GM20431 (cell line): ENCODE data around the gene DCAF6.
"Not testable (repeated sequence)": the region's sequence is repeated elsewhere in the genome, so short reads cannot be mapped to it uniquely, and the experiment has no call there.

Experiments
- in situ Hi-C: fragments of 300-500 bp; cut with MseI, MboI; formaldehyde crosslinking; loops from one replicate; pipeline ENCODE4 v1.15.0; 2020; ENCODE audit warnings: low sequenced_read_pairs; ENCODE audit not compliant: unreplicated experiment

DCAF6 gene

DNA sequence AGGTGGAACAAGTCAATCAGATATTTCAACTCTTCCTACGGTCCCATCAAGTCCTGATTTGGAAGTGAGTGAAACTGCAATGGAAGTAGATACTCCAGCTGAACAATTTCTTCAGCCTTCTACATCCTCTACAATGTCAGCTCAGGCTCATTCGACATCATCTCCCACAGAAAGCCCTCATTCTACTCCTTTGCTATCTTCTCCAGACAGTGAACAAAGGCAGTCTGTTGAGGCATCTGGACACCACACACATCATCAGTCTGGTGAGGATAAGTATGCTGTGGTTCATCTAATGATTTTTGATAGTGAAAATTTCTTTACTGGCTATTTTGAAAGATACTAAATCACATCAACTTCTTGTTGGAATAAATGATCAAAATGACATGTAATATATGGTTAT lies 68.0 kb downstream of the DCAF6 start:
- in situ Hi-C loops, result no loop called here

DNA sequence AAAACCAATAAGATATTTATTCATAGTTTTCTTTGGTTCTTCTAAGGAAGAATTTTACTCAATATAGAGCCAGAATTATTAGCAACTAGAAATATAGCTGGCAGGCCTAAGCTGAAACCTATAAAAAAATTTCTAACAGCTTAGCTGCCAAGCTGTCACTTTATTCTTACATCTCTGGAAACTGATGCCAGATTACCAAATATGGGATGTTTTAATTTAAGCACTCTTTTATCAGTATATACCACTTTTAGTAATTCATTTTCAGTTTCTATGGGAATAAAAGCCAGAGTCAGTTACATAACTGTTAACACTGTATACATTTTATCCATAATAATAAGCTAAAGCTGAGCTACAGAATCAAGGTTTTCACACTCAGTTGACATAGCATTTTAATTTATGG lies 69.0 kb downstream of the DCAF6 start:
- in situ Hi-C loops, result no loop called here

DNA sequence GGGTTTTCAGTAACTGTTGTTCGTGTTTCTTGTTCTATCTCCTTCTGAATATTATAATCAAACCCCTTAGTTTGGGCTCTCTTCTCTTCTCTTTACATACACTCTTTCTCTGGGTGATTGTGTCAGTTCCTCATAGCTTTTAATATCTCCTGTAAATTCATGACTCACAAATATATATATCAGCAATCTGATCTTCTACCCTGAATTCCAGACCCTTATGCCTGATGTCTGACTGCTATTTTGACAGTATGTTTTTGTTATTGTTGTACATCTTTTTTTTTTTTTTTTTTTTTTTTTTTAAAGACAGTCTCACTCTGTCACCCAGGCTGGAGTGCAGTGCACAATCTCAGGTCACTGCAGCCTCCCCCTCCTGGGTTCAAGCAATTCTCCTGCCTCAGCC lies 71.2 kb downstream of the DCAF6 start:
- in situ Hi-C loops, result no loop called here

DNA sequence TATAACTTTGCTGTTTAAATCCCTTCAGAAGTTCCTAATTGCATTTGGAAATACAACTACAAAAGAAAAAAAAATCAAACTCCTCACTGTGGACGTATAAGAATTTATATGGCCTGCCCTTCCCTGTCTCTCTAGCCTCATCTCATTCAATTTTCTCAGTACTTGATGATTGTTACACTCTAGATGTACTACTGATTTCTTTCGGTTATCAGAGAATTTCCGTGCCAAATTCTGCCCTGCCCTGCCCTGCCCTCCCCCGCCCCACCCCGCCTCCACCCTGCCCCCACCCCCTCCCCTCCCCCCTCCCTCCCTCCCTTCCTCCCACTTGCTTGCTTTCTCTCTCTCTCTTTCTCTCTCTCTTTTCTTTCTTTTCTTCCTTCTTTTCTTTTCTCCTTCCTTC lies 72.1 kb downstream of the DCAF6 start:
- in situ Hi-C loops, result no loop called here

DNA sequence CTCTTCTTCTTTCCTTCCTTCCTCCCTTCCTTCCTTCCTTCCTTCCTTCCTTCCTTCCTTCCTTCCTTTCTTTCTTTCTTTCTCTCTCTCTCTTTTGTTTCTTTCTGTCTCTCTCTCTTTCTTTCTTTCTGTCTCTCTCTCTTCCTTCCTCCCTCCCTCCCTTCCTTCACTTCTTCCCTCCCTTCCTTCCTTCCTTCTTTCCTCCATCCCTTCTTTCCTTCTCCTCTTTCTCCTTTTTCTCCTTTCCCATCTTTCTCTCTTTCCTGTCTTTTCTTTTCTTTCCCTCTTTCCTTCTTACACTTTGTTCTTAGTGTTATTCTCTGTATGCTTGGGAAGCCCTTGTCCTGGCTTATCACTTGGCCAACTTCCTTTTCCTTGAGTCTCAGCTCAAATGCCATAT lies 72.8 kb downstream of the DCAF6 start:
- in situ Hi-C loops, result no loop called here

DNA sequence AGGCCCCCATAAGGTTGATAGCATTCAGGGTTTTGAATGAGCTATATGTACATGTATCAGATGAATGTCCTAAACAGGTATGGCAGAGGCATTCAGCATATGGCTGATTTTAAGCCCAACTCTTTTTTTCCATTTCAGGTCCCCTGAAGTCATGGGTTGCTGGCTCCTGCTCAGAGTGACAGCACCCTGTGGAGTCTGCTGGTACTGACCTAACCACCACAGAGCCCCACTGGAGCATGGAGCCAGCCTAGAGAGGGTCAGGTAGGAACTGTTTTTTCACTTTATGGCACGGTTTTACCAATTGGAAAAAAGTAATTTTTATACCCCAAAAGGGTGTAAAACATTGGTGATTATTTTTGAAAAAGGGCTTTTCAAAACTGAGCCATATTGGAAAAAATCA lies 82.9 kb downstream of the DCAF6 start:
- in situ Hi-C loops, result no loop called here

GRCh38 chr1:168031198-168031597 lies 94.7 kb downstream of the DCAF6 start:
- in situ Hi-C loops, result no loop called here

DNA sequence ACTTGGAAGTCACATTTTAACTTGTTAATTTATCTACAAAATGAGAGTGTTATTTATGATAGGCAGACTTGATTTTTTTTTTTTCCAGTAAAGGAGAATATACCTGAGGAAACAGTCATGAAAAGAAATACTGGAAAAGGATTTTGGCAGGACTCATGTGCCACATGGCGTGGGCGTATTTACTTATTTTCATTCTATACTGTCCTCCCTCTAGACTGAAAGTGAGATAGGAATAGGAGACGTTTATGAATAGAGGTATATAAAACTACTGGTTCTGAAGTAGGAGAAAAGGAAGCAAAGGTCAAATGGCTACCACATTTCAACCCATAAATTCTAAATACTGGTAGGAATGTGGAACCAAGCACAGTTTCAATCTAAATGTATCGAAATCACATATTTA lies 95.1 kb downstream of the DCAF6 start:
- in situ Hi-C loops, result no loop called here

DNA sequence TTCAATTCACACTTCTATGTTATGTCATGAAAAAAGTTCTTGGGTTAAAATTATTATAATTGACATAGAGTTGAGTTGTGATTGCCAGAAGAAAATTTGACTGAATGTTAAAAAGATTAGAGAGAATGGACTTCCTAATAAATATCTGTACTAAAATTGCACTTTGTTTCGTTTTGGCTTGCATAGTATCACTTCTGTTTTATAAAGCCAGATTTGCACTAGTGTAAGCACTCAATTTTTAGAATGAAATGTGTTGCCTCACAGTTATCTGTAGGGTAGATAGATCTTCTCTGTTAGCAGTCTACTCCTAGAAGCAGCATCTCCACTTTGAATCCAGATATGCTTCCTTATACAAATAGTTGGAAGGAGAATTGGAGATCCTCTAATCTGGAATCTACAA lies 95.5 kb downstream of the DCAF6 start:
- in situ Hi-C loops, result no loop called here

DNA sequence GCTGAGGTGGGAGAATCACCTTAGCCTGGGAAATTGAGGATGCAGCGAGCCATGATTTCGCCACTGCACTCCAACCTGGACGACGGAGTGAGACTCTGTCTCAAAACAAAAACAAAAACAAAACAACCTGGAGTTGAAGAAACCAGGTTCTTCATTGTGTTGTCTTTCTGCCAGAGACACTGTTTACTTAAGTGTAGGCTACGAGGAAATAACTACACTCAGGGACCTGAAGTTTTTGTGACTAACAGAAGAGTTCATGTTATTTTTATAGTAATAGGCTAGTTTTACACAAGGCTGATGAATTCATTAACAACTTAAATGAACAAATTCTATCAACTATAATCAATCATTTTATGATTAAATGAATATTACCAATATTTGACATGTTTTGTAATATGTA lies 98.9 kb downstream of the DCAF6 start:
- in situ Hi-C loops, result no loop called here

- in situ Hi-C loops, result no loop called here
Measured at GRCh38 chr1:168042362-168042761, 105.9 kb downstream of the DCAF6 start.

DNA sequence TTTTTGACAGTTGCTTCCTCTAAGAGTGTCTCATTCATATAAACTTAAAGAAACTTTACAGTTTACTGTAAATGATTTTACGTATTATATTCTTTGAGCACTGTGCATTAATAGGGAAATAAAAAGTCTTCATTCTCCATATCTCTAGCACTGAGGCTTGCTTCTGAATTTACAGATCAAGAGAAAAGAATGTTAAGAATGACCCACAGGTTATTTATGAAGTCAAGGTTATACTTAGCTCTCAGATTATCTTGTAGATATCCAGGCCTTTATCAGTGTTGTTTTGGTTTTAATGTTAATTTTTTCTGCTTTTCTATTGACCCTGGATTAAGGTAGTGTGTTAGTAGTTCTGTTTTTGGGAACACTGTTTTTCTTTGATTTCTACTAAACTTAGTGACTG lies 108.8 kb downstream of the DCAF6 start:
- in situ Hi-C loops, result no loop called here

GRCh38 chr1:168050307-168050706 lies 113.8 kb downstream of the DCAF6 start:
- in situ Hi-C loops, result no loop called here

- in situ Hi-C loops, result no loop called here
Measured at GRCh38 chr1:168050880-168051279, 114.4 kb downstream of the DCAF6 start.

GRCh38 chr1:168053681-168054080 lies 117.2 kb downstream of the DCAF6 start:
- in situ Hi-C loops, result no loop called here

- in situ Hi-C loops, result no loop called here
Measured at GRCh38 chr1:168054117-168054516, 117.6 kb downstream of the DCAF6 start.

DNA sequence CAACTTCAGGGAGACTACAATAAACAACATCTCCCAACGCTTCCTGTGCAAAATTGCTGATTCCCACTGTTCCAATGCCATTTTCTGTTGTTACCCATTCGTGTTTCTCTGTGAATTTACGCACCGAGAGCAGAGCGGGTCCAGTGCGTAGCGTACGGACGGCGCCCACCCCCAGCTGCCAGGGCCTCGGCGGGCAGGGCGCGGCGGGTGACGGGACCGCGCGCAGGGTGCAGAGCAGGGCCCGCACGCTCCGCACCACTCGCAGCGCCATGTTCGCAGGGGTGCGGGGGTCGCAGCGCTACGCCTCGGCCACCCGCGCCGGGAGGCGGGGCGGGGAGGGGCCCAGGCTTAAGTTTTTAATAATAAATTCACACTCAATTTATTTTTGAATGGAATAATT lies 119.7 kb downstream of the DCAF6 start:
- in situ Hi-C loops, result not testable (repeated sequence)

DNA sequence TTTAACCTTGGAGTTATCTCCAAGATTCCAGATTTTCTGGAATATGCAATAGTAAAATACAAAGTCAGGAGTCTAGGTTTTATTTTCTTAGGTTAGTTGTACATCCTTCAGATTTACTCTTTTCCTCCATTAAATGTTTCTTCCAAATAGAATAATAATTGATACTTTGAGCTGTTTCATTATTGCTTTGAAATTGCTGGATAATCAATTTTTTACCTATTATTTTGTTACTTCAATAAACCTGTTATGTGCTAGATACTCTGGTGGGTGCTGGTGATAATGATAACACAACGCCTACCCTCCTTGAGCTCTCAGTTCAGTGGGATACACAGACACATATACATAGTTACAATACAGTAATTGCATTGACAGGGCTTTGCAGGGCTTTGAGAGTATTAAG lies 120.9 kb downstream of the DCAF6 start:
- in situ Hi-C loops, result no loop called here

DNA sequence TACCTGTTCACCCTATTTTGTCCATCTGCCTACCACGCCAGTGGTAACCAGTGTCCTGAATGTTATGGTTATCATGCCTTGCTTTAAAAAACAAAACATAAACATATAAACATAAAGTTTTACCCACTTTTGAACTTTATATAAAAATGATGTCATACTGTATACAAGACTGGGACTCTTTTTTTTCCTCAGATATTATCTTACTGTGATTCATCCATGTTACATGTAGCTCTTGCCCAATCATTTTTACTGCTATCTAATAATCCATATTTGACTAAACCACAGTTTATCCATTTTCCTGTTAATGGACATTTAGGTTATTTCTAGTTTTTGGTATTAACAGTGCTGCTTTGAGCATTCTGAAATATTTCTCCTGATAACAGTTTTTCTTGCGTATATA lies 121.4 kb downstream of the DCAF6 start:
- in situ Hi-C loops, result no loop called here

DNA sequence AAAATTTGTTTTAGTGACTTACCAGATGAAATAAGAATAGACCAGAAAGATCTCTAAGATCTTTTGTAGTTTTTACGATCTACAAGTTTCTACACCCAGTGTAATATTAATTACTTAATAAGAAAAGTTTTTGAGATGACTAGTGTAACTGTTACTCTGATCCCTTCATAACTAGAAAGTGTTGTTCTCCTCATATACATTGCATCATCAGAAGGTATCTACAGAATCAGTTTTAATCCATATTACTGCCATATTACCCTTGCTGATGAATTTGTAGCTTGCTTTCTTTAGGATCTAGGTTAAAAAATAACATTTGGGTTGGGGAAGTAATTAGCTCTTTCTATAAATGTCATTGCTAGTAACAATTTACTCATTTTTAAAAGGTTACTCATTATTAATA lies 127.7 kb downstream of the DCAF6 start:
- in situ Hi-C loops, result no loop called here

DNA sequence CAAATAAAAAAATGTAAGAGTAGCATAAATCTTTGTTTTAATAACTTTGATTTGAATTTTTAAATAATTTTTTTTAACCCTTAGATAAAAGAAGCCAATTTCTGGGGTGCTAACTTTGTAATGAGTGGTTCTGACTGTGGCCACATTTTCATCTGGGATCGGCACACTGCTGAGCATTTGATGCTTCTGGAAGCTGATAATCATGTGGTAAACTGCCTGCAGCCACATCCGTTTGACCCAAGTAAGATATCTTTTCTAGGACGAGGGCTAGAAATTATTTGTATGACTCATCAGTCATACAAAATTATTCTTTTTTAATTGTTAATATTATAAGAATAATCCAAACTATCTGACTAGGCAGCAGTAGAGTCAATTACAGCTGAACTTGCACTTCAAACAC lies 129.0 kb downstream of the DCAF6 start:
- in situ Hi-C loops, result no loop called here

- in situ Hi-C loops, result no loop called here
Measured at GRCh38 chr1:168069384-168069783, 132.9 kb downstream of the DCAF6 start.

GRCh38 chr1:168079761-168080160 lies 143.3 kb downstream of the DCAF6 start:
- in situ Hi-C loops, result no loop called here
